Left forelimb (tissue), 1 donor: ENCODE measurements around the gene PRELID1.
"Not testable (repeated sequence)": the region's sequence is repeated elsewhere in the genome, so short reads cannot be mapped to it uniquely, and the experiment has no call there.

ENCODE experiments used
- DNase-seq: peaks from one replicate; pipeline ENCODE4 v3.0.0-alpha.2; 2018; ENCODE audit warnings: low spot score

The PRELID1 gene

GRCh38 chr5:177336112-177336511 is 32.5 kb downstream of the PRELID1 start:
- DNase-seq, result no peak

- no peak for DNase-seq
These were observed 33.2 kb downstream of the PRELID1 start for GRCh38 chr5:177336603-177337494.

- no peak for DNase-seq
These were observed 34.9 kb downstream of the PRELID1 start for GRCh38 chr5:177338251-177339106.

- no peak for DNase-seq
These were observed 35.6 kb downstream of the PRELID1 start for GRCh38 chr5:177339107-177339638.

- not testable (repeated sequence) for DNase-seq
These were observed 39.4 kb downstream of the PRELID1 start for GRCh38 chr5:177343000-177343399.

- DNase-seq, result no peak
These were observed 40.2 kb downstream of the PRELID1 start for GRCh38 chr5:177343777-177344176.

GRCh38 chr5:177344891-177345290 is 41.3 kb downstream of the PRELID1 start:
- DNase-seq, result no peak

- no peak for DNase-seq
These were observed 43.2 kb downstream of the PRELID1 start for GRCh38 chr5:177346820-177347219.

- DNase-seq, result no peak
These were observed 44.1 kb downstream of the PRELID1 start for GRCh38 chr5:177347699-177348098.

GRCh38 chr5:177349362-177349647 is 45.7 kb downstream of the PRELID1 start:
- no peak for DNase-seq

GRCh38 chr5:177349762-177350161 is 46.2 kb downstream of the PRELID1 start:
- DNase-seq, result no peak

- DNase-seq, result no peak
These were observed 47.3 kb downstream of the PRELID1 start for GRCh38 chr5:177350776-177351391.

GRCh38 chr5:177351392-177352329 is 48.1 kb downstream of the PRELID1 start, which contains the start of gene LMAN2:
Gene LMAN2 (minus strand): TSS chr5:177351668. CDS start chr5:177351647, 21 bp downstream.
- peak; percentile 94 for DNase-seq

GRCh38 chr5:177353093-177353492 is 49.5 kb downstream of the PRELID1 start:
- DNase-seq, result no peak

- DNase-seq, result no peak
These were observed 50.7 kb downstream of the PRELID1 start for GRCh38 chr5:177354256-177354655.

GRCh38 chr5:177354711-177355110 is 51.1 kb downstream of the PRELID1 start:
- no peak for DNase-seq

GRCh38 chr5:177355162-177355867 is 51.7 kb downstream of the PRELID1 start:
- no peak for DNase-seq

GRCh38 chr5:177355868-177356168 is 52.2 kb downstream of the PRELID1 start:
- no peak for DNase-seq
